Measurements from ENCODE around the gene OR4C45.
A peak's percentile ranks its signal among the peaks of the same experiment; 100 is the strongest.
"Not testable (repeated sequence)": the region's sequence is repeated elsewhere in the genome, so short reads cannot be mapped to it uniquely, and the experiment has no call there.

The OR4C45 gene

GRCh38 chr11:50032574-50032973 lies at the start of gene OR4C45:
Gene OR4C45 (plus strand): TSS chr11:50032874.
- DNase-seq, result no peak

GRCh38 chr11:49995565-49995964 lies 37.1 kb upstream of the OR4C45 start:
- peak; percentile 39 for DNase-seq

- DNase-seq, result no peak
These were observed 2.5 kb upstream of the OR4C45 start for GRCh38 chr11:50030193-50030592.

GRCh38 chr11:50036239-50036638 lies 3.6 kb downstream of the OR4C45 start:
- DNase-seq, result not testable (repeated sequence)

GRCh38 chr11:50037251-50037650 lies 4.6 kb downstream of the OR4C45 start:
- DNase-seq, result no peak

- no peak for DNase-seq
These were observed 12.0 kb downstream of the OR4C45 start for GRCh38 chr11:50044647-50045046.

- DNase-seq, result not testable (repeated sequence)
These were observed 30.4 kb downstream of the OR4C45 start for GRCh38 chr11:50063056-50063455.

GRCh38 chr11:50070389-50070788 lies 37.7 kb downstream of the OR4C45 start:
- DNase-seq, result no peak

GRCh38 chr11:50071584-50072225 lies 39.0 kb downstream of the OR4C45 start:
- no peak for DNase-seq

- no peak for DNase-seq
These were observed 39.8 kb downstream of the OR4C45 start for GRCh38 chr11:50072226-50073112.

- no peak for DNase-seq
These were observed 40.7 kb downstream of the OR4C45 start for GRCh38 chr11:50073113-50074105.

GRCh38 chr11:50074161-50074560 lies 41.5 kb downstream of the OR4C45 start:
- no peak for DNase-seq

- DNase-seq, result peak; percentile 92
These were observed 43.2 kb downstream of the OR4C45 start for GRCh38 chr11:50075856-50076255.

- no peak for DNase-seq
These were observed 44.9 kb downstream of the OR4C45 start for GRCh38 chr11:50077526-50077925.

- no peak for DNase-seq
These were observed 45.3 kb downstream of the OR4C45 start for GRCh38 chr11:50078001-50078400.

- DNase-seq, result not testable (repeated sequence)
These were observed 46.3 kb downstream of the OR4C45 start for GRCh38 chr11:50078946-50079345.

GRCh38 chr11:50080256-50080655 lies 47.6 kb downstream of the OR4C45 start:
- DNase-seq, result no peak
